ENCODE results near the gene SLC8A1.

The SLC8A1 gene

DNA sequence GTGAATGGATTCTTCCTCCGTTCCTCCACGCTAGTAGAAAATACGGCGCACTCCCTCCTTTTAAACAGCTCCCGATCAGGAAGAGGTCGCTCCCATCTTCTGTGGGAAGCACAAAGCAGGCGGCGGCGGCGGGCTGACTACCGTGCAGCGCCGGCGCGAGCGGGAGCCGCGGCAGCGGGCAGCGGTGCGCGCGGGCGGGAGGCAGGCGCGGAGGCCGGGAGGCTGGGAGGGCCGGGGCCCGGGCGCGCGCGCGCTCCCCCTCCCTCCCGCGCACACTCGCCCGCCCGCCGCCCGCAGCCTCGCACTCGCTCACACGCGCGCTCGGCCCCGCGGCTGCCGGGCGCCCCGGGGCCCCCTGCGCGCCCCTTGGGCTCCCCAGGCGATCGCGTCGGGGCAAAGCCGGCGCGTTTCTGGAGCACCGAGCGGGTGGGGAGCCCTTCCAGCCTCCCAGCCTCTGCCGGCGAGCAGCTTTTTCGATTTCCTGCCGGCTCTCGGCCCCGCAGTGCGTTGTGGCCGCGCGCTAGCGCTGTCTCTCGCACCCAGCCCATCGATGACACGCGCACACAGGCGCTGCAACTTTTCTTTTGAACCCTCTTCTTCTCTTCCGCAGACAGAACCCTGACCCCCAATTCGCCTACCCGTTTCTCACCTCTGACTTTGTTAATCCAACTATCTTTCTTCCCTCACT, at the start of gene SLC8A1:
Gene SLC8A1 (minus strand): TSS at position 173 of the 688 bp plus-strand sequence.
- DNase-seq (ENCODE audit: low read depth): no peak

GRCh38 chr2:40499437-40499836, 47.5 kb upstream of the SLC8A1 start:
- DNase-seq (ENCODE audit: low read depth): no peak

- no peak for DNase-seq (ENCODE audit: low read depth)
Observed at GRCh38 chr2:40497251-40497859, 45.5 kb upstream of the SLC8A1 start.

DNA sequence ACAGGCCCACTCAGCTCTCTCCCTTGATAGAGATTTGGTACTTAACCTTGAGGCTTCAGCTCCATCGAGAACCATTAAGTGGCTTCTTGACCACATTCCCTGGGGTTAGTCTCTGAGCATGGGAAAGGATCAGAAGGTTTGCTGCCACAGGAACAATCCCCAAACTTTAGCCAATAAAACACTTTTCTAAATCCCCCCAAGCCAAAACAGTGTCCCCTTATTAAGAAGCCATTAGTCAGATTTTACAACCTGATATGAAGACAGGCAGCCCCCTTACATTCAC, 37.7 kb upstream of the SLC8A1 start:
- DNase-seq (ENCODE audit: low read depth): no peak

- no peak for DNase-seq (ENCODE audit: low read depth)
Observed at GRCh38 chr2:40488927-40489677, 37.2 kb upstream of the SLC8A1 start.

DNA sequence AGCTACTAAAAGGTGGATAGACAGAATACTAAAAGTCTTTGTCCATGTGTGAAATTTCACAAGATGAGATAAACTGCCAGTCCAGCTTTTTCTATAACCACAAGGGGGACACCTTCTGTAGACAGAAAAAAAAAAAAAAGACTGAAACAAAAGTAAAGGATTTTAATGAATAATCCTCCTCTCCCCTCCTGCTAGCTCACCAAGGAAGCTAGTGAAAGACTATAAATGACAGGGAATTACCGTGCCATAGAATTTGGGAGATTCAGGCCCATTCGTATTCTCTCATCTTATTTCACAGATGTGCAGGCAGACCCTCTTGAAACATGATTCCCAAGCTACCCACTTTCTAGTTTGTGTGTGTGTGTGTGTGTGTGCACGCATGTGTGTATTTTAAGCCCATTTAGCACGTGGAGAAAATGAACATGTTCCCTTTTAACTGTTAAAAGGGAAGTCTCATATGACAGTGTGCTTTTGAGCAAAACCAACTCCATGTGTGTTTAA, 36.3 kb upstream of the SLC8A1 start:
- DNase-seq (ENCODE audit: low read depth): no peak

GRCh38 chr2:40487602-40488001, 35.7 kb upstream of the SLC8A1 start:
- no peak for DNase-seq (ENCODE audit: low read depth)

- DNase-seq (ENCODE audit: low read depth): no peak
Observed at GRCh38 chr2:40485854-40486253, 34.0 kb upstream of the SLC8A1 start.

DNA sequence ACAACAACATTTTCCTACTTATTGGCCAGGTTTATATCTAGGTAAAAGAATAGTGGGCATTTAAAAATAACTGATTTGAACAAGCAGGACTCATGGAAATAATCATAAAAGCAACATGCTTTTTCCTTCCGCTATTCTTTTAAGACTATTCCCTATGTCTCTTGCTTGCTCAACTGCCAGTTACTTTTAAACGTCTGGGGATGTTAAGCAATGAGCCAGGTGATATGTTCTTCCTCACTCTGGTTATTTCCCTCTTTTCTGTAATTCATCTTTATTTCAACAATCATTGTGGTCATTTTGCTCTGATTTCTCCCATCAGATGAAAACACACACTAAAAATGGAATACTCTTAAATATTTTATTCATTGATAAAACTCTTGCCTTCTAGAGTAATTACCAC, 33.4 kb upstream of the SLC8A1 start:
- DNase-seq (ENCODE audit: low read depth): no peak

- no peak for DNase-seq (ENCODE audit: low read depth)
Observed at GRCh38 chr2:40483549-40484243, 31.8 kb upstream of the SLC8A1 start.

- no peak for DNase-seq (ENCODE audit: low read depth)
Observed at GRCh38 chr2:40480596-40480995, 28.7 kb upstream of the SLC8A1 start.

GRCh38 chr2:40480073-40480472, 28.2 kb upstream of the SLC8A1 start:
- no peak for DNase-seq (ENCODE audit: low read depth)

DNA sequence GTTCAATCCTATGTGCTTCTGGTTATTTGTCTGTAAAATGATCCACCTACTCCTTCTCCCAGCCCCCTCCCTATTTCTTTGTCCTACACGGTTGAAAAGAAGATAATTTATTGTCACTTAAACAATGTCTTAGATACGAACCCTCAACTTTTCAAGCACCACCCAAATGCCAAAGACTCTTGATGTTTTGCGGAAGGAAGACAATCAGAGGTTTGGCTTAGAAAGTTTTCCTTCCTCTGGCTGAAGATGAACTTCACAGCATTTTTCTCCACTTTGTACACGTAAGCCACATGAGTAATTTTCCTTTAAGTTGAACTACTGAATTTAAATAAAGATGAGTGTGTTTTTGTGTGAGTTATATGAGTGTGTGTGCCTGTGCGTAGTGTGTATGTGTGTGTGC, 25.5 kb upstream of the SLC8A1 start:
- DNase-seq (ENCODE audit: low read depth): no peak

- DNase-seq (ENCODE audit: low read depth): no peak
Observed at GRCh38 chr2:40476436-40476835, 24.5 kb upstream of the SLC8A1 start.

DNA sequence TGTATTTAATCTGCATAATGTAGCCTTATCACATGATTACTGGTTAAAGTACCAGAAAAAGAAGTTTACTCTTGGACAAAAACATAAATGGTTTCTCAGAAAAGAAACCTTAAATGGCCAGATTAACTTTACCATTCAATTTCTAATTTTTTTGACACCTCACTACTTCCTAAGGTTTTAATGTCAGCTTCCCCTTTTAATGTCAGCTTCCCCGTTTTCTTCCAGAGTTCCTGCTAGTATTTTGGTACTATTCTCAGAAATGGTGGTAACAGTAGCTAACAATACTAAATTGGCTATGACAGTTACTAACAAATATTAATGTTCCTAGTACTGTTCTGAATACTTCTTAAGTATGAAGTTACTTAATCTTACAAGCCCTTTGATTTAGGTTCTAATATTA, 22.4 kb upstream of the SLC8A1 start:
- no peak for DNase-seq (ENCODE audit: low read depth)

GRCh38 chr2:40471866-40472265, 20.0 kb upstream of the SLC8A1 start:
- DNase-seq (ENCODE audit: low read depth): no peak

DNA sequence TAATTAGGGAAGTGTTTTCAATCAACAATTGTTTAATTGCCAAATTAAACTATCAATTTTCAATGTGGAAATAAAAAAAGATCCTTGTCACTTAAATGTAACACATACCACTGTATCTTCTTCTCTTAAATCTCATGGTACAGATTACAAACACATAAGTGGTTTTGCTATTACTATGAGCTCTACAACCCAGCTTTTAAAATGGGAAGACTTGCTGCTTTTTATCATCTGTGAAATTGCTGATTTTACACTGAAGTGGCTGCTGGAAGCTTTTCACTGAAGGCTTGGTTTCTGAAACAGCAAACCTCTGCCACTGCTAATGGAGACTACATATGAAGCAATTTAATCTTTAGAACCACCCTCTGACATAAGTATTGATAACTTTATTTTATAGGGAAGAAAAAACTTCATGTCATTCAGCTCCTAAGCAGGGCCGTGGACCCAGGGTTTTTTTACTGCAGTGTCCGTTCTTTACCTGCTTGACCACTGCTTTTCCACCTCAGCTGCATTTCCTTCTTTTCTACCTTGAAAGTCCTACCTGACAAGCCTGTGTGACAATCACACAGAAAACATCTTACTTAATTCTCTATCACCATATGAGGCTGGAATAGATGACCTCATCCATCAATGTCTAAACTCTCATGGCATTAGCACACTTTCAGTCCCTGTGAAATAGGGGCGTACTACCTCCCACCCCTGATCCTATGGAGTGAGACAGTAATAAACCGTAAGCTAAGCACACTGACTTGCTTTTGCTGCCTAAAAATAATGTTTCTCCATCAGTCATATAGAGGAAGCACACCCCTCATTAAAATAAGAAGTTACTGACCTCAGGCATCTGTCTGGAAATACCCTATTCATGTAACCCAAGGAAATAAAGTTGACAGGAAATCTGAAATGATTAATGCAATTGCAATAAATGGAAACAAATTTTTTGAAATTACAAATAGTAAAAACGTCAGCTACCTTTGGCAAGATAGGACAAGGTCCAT, 19.2 kb upstream of the SLC8A1 start:
- no peak for DNase-seq (ENCODE audit: low read depth)

GRCh38 chr2:40466935-40467572, 15.2 kb upstream of the SLC8A1 start:
- DNase-seq (ENCODE audit: low read depth): no peak

- no peak for DNase-seq (ENCODE audit: low read depth)
Observed at GRCh38 chr2:40466332-40466906, 14.5 kb upstream of the SLC8A1 start.

GRCh38 chr2:40463112-40463511, 11.2 kb upstream of the SLC8A1 start:
- DNase-seq (ENCODE audit: low read depth): no peak
